ENCODE results near the gene KNTC1. TPM values are rescaled to one million over a fixed set of nuclear protein-coding genes. Genes with fewer than 3 reads are reported as not detected.

Gene KNTC1
- polyA plus RNA-seq, 4 donors, result 1.9 to 34.1 (median 8.8) TPM

- no peak for FAIRE-seq
Observed at GRCh38 chr12:122610207-122610606, 83.2 kb downstream of the KNTC1 start.

DNA sequence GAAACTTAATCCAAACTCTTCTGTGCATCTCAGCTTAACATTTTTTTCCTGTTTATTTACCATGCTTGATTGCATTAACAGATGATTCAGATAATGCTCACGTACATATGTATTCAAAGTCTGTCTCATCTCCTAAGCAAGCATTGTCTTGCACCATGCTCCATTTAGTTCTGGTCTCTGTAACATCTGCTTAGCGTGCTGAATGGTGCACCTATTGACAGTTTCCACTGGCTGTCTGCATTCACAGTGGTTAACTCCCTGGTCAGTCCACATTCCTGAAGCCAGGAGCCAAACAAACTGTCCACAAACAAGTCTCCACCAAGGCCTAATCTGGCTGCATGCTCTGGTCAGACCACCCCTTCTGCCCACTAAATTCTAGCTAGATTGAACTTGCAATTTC, 83.9 kb downstream of the KNTC1 start:
- DNase-seq (no peak), FAIRE-seq (no peak)
- H3K36me3 ChIP-seq (ENCODE audit: control insufficient read depth in 3 of 3, insufficient read depth in 2 of 3, low read depth in 1 of 3, low read length in 3 of 3), result peaks cover 4 to 29% (median 12%) of the 10 kb centered on the region in 3 donors
- H3K9me3 ChIP-seq (ENCODE audit: control insufficient read depth in 2 of 2, insufficient read depth in 1 of 2, low read depth in 1 of 2, low read length in 1 of 2), result no peaks in the 10 kb centered on the region
- H3K27me3 ChIP-seq (ENCODE audit: control insufficient read depth in 3 of 3, insufficient read depth in 3 of 3, low read length in 3 of 3), result no peaks in the 10 kb centered on the region
- WGBS, 3 donors, result 88 to 95% (median 90%) methylated on average over 2 of the region's 2 CpGs
- no peak overlapping the region for H3K4me3 ChIP-seq (ENCODE audit: low read depth in 1 of 3, low read length in 3 of 3)
- H3K27ac ChIP-seq (ENCODE audit: low read depth in 1 of 3, low read length in 2 of 3), result no peak overlapping the region
- peaks cover 0 to 3% (median 0%) of the 10 kb centered on the region in 3 donors for H3K4me1 ChIP-seq (ENCODE audit: control insufficient read depth in 3 of 3, insufficient read depth in 2 of 3, low read depth in 1 of 3, low read length in 2 of 3)

More at GRCh38 chr12:122610207-122610606, 83.2 kb downstream of the KNTC1 start:
- Histone ChIP-seq H3K36me3 (ENCODE audit: control insufficient read depth in 3 of 3, insufficient read depth in 2 of 3, low read depth in 1 of 3, low read length in 3 of 3) (peaks cover 6 to 32% (median 13%) of the 10 kb centered on the region in 3 donors), H3K9me3 (ENCODE audit: control insufficient read depth in 2 of 2, insufficient read depth in 1 of 2, low read depth in 1 of 2, low read length in 1 of 2) (no peaks in the 10 kb centered on the region), H3K4me3 (ENCODE audit: low read depth in 1 of 3, low read length in 3 of 3) (no peak overlapping the region), H3K27me3 (ENCODE audit: control insufficient read depth in 3 of 3, insufficient read depth in 3 of 3, low read length in 3 of 3) (no peaks in the 10 kb centered on the region), H3K27ac (ENCODE audit: low read depth in 1 of 3, low read length in 2 of 3) (no peak overlapping the region), H3K4me1 (ENCODE audit: control insufficient read depth in 3 of 3, insufficient read depth in 2 of 3, low read depth in 1 of 3, low read length in 2 of 3) (peaks cover 0 to 3% (median 0%) of the 10 kb centered on the region in 3 donors)
- whole genome bisulfite sequencing, 3 donors, result 85 to 94% (median 91%) methylated on average over 5 of the region's 5 CpGs
- DNase-seq, result no peak

DNA sequence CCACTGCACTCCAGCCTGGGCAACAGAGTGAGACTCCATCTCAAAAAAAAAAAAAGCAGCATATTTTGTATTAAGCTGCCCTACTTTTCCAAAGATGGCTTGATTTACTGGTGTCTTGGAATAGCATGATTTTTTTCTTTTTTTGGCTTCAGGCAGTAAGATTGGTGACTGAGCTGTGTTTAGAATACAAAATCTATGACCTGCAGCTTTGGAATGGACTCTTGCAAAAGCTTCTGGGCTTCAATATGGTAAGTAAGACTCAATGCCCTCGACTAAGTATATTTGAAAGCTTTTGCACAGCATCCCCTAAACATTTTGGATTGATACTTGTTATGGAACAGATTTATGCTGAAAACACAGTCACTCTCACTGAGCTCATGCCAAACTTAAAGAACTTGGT, 87.8 kb downstream of the KNTC1 start:
- no peak for FAIRE-seq
- Histone ChIP-seq H3K36me3 (ENCODE audit: control insufficient read depth in 3 of 3, insufficient read depth in 2 of 3, low read depth in 1 of 3, low read length in 3 of 3) (peaks cover 2 to 44% (median 6%) of the 10 kb centered on the region in 3 donors), H3K4me1 (ENCODE audit: control insufficient read depth in 3 of 3, insufficient read depth in 2 of 3, low read depth in 1 of 3, low read length in 2 of 3) (no peaks in the 10 kb centered on the region), H3K27ac (ENCODE audit: low read depth in 1 of 3, low read length in 2 of 3) (no peak overlapping the region), H3K4me3 (ENCODE audit: low read depth in 1 of 3, low read length in 3 of 3) (no peak overlapping the region), H3K27me3 (ENCODE audit: control insufficient read depth in 3 of 3, insufficient read depth in 3 of 3, low read length in 3 of 3) (no peaks in the 10 kb centered on the region), H3K9me3 (ENCODE audit: control insufficient read depth in 2 of 2, insufficient read depth in 1 of 2, low read depth in 1 of 2, low read length in 1 of 2) (no peaks in the 10 kb centered on the region)
- 89 to 94% (median 92%) methylated on average over 1 of the region's 1 CpG for WGBS, 3 donors
- DNase-seq, result no peak

- Histone ChIP-seq H3K27me3 (ENCODE audit: control insufficient read depth in 3 of 3, insufficient read depth in 3 of 3, low read length in 3 of 3) (no peaks in the 10 kb centered on the region), H3K9me3 (ENCODE audit: control insufficient read depth in 2 of 2, insufficient read depth in 1 of 2, low read depth in 1 of 2, low read length in 1 of 2) (no peaks in the 10 kb centered on the region), H3K36me3 (ENCODE audit: control insufficient read depth in 3 of 3, insufficient read depth in 2 of 3, low read depth in 1 of 3, low read length in 3 of 3) (peaks cover 3 to 41% (median 5%) of the 10 kb centered on the region in 3 donors), H3K27ac (ENCODE audit: low read depth in 1 of 3, low read length in 2 of 3) (no peak overlapping the region), H3K4me3 (ENCODE audit: low read depth in 1 of 3, low read length in 3 of 3) (no peak overlapping the region), H3K4me1 (ENCODE audit: control insufficient read depth in 3 of 3, insufficient read depth in 2 of 3, low read depth in 1 of 3, low read length in 2 of 3) (no peaks in the 10 kb centered on the region)
- FAIRE-seq (no peak), DNase-seq (no peak)
- 70 to 89% (median 86%) methylated on average over 4 of the region's 4 CpGs for WGBS, 3 donors
Observed at GRCh38 chr12:122615780-122616179, 88.7 kb downstream of the KNTC1 start.

DNA sequence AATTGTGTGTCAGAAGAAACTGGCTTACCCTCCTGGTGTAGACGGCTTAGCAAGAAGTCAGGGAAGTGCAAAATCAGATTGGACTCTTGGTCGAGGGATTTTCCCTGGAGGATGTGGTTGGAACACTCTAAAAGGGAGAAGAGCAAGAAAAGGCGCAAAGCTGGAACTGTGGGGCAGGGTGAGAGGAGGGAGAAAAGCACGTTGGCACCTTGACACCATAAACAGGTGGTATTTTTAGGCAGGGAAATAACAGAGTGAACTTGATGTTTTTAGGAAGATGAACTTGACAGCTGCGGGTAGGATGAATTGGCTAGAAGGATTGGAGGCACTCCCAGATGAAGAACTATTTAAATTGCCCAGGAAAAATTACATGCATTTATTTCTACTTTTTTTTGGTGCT, 108.4 kb downstream of the KNTC1 start:
- peaks cover 0 to 3% (median 0%) of the 10 kb centered on the region in 3 donors for H3K36me3 ChIP-seq (ENCODE audit: control insufficient read depth in 3 of 3, insufficient read depth in 2 of 3, low read depth in 1 of 3, low read length in 3 of 3)
- 48 to 65% (median 50%) methylated on average over 5 of the region's 5 CpGs for WGBS, 3 donors
- FAIRE-seq (no peak), DNase-seq (no peak)
- H3K4me3 ChIP-seq (ENCODE audit: low read depth in 1 of 3, low read length in 3 of 3), result no peak overlapping the region
- H3K27ac ChIP-seq (ENCODE audit: low read depth in 1 of 3, low read length in 2 of 3), result no peak overlapping the region
- H3K9me3 ChIP-seq (ENCODE audit: control insufficient read depth in 2 of 2, insufficient read depth in 1 of 2, low read depth in 1 of 2, low read length in 1 of 2), result no peaks in the 10 kb centered on the region
- no peaks in the 10 kb centered on the region for H3K4me1 ChIP-seq (ENCODE audit: control insufficient read depth in 3 of 3, insufficient read depth in 2 of 3, low read depth in 1 of 3, low read length in 2 of 3)
- H3K27me3 ChIP-seq (ENCODE audit: control insufficient read depth in 3 of 3, insufficient read depth in 3 of 3, low read length in 3 of 3), result no peaks in the 10 kb centered on the region

DNA sequence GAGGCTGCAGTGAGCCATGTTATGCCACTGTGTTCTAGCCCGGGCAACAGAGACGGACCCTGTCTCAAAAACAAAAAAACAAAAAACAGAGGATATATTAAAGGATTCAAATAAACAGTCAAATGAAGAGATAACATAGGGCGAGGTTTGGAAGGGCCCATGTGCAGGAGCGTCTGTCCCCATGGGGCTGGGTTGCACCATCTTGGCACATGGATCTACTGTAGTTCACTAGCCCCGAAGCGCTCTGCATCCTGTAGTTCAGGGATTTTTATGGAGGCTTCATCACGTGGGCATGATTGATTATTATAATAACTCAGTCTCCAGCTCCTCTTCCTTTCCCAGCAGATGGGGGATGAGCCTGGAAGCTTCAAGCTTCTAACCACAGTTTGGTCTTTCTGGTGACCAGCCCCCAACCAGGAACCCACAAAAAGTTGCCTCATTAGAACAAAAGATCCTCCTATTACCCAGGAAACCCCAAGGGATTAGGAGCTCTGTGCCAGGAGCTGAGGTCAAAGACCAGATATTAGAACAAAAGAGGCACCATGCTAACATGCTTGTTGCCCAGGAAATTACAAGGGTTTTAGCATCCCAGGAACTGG, 116.3 kb downstream of the KNTC1 start:
- WGBS, 3 donors, result 72 to 81% (median 76%) methylated on average over 7 of the region's 7 CpGs
- Histone ChIP-seq H3K9me3 (ENCODE audit: control insufficient read depth in 2 of 2, insufficient read depth in 1 of 2, low read depth in 1 of 2, low read length in 1 of 2) (no peaks in the 10 kb centered on the region), H3K27me3 (ENCODE audit: control insufficient read depth in 3 of 3, insufficient read depth in 3 of 3, low read length in 3 of 3) (no peaks in the 10 kb centered on the region), H3K4me3 (ENCODE audit: low read depth in 1 of 3, low read length in 3 of 3) (no peak overlapping the region), H3K36me3 (ENCODE audit: control insufficient read depth in 3 of 3, insufficient read depth in 2 of 3, low read depth in 1 of 3, low read length in 3 of 3) (no peaks in the 10 kb centered on the region), H3K27ac (ENCODE audit: low read depth in 1 of 3, low read length in 2 of 3) (no peak overlapping the region), H3K4me1 (ENCODE audit: control insufficient read depth in 3 of 3, insufficient read depth in 2 of 3, low read depth in 1 of 3, low read length in 2 of 3) (no peaks in the 10 kb centered on the region)
- FAIRE-seq, result no peak
- no peak for DNase-seq

- Histone ChIP-seq H3K4me3 (ENCODE audit: low read depth in 1 of 3, low read length in 3 of 3) (no peak overlapping the region), H3K4me1 (ENCODE audit: control insufficient read depth in 3 of 3, insufficient read depth in 2 of 3, low read depth in 1 of 3, low read length in 2 of 3) (no peaks in the 10 kb centered on the region), H3K27ac (ENCODE audit: low read depth in 1 of 3, low read length in 2 of 3) (no peak overlapping the region), H3K36me3 (ENCODE audit: control insufficient read depth in 3 of 3, insufficient read depth in 2 of 3, low read depth in 1 of 3, low read length in 3 of 3) (no peaks in the 10 kb centered on the region), H3K9me3 (ENCODE audit: control insufficient read depth in 2 of 2, insufficient read depth in 1 of 2, low read depth in 1 of 2, low read length in 1 of 2) (no peaks in the 10 kb centered on the region), H3K27me3 (ENCODE audit: control insufficient read depth in 3 of 3, insufficient read depth in 3 of 3, low read length in 3 of 3) (no peaks in the 10 kb centered on the region)
- FAIRE-seq (no peak), DNase-seq (no peak)
- WGBS, 3 donors, result 58 to 70% (median 63%) methylated on average over 8 of the region's 8 CpGs
Observed at GRCh38 chr12:122646517-122647217, 119.6 kb downstream of the KNTC1 start.

DNA sequence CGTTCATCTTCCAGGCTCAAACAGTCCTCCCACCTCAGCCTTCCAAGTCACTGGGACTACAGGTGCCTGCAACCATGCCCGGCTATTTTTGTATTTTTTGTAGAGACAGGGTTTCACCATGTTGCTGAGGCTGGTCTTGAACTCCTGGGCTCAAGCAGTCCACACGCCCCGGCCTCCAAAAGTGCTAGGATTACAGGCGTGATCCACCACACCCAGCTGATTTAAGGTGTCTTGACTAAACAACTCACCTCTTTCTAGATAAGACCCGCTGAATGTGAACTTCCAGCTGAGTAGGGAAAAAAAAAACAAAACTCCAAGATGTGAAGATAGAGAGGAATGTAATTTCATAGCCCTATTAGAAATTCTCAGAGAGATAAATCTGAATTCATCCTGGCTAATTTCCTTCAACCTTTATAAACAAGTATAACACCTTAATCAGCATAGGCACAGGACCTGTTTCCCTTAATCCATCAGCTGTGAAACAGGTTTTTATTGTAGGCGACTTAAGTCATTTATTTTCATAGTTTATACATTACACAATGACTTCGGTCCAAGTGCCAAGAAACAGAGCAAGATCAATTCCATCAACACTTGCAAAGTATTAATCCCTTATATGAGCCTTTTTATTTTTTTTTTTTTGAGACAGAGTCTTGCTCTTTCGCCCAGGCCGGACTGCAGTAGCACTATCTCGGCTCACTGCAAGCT, 124.6 kb downstream of the KNTC1 start:
- 22 to 64% (median 38%) methylated on average over 11 of the region's 11 CpGs for WGBS, 3 donors
- no peaks in the 10 kb centered on the region for H3K4me1 ChIP-seq (ENCODE audit: control insufficient read depth in 3 of 3, insufficient read depth in 2 of 3, low read depth in 1 of 3, low read length in 2 of 3)
- H3K4me3 ChIP-seq (ENCODE audit: low read depth in 1 of 3, low read length in 3 of 3), result no peak overlapping the region
- FAIRE-seq (no peak), DNase-seq (peak; percentile 8 to 40)
- H3K9me3 ChIP-seq (ENCODE audit: control insufficient read depth in 2 of 2, insufficient read depth in 1 of 2, low read depth in 1 of 2, low read length in 1 of 2), result no peaks in the 10 kb centered on the region
- no peaks in the 10 kb centered on the region for H3K36me3 ChIP-seq (ENCODE audit: control insufficient read depth in 3 of 3, insufficient read depth in 2 of 3, low read depth in 1 of 3, low read length in 3 of 3)
- H3K27ac ChIP-seq (ENCODE audit: low read depth in 1 of 3, low read length in 2 of 3), result no peak overlapping the region
- H3K27me3 ChIP-seq (ENCODE audit: control insufficient read depth in 3 of 3, insufficient read depth in 3 of 3, low read length in 3 of 3), result no peaks in the 10 kb centered on the region

All from small intestine (tissue), 7 donors.